RWPE1 (cell line): Measurements from ENCODE around the gene SMARCD3.

Experiments
- CTCF ChIA-PET: fragments of 350-600 bp; sonication (Branson Sonifier 250); formaldehyde crosslinking; extraction: SDS; loops from one replicate; lab custom pipeline; 2021; lab: Yijun Ruan, JAX
- POLR2A ChIA-PET: fragments of 400-600 bp; formaldehyde crosslinking; extraction: SDS; loops from one replicate; lab custom pipeline; 2020; ENCODE audit warnings: antibody characterized with exemption; ENCODE audit not compliant: low non-redundant PET; lab: Yijun Ruan, JAX
- DNase-seq: peaks from one replicate; pipeline ENCODE4 v3.0.0; 2012; ENCODE audit warnings: low spot score
- H3K27ac ChIP-seq: fragments of 450-650 bp; 2 replicates; pipeline ENCODE4 v1.5.1; 2017
- CTCF ChIP-seq: fragments of 450-650 bp; conservative IDR thresholded peaks from 2 replicates; pipeline ENCODE4 v1.5.1; 2017; ENCODE audit warnings: low read depth, mild to moderate bottlenecking

SMARCD3 gene

DNA sequence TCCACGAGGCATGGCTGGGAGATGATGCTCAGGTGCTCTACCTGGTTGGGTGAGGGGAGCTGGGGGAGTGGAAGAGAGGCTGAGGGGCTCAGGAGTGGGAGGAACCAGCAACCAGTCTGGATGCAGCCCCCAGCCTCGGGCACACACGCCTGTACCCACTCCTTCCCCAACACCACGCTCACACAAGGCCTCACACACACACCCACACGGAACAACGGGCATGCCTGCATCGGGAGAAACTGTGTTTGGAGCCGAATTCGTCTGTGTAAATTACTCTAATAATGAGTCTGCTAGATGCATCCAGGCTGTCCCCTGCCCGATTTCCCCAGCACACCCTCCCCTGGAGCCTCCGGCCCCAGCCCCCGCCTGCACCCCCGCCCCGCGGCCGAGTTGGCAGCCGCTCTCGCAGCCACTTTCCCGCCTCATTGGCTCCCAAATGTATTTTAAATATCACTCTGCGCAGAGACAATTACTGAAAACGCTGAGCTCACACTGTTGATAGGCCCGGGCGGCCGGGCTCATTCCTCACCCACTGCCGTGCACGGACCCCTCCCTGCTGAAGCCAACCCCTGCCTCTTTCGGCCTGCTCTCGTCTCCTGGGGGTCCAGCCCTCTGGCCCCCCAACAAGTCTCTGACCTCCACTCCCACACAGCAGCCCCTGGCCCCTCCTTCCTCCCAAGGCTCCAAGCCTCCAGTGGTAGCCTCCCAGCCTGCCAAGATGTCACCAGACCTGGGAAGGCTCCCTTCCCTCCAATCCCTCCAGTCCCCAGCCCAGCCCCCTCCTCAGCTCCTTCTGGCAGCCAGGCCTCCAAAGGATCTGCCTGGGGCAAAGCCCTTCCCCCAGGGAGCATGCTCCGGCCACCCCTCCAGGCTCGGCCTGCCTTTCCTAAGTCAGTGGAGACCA is 49.3 kb downstream of the SMARCD3 start:
- TF ChIP-seq CTCF = no peak
- no peak for DNase-seq
- H3K27ac ChIP-seq = no peak overlapping the region
- POLR2A ChIA-PET = no interaction called here
- CTCF ChIA-PET = no interaction called here

DNA sequence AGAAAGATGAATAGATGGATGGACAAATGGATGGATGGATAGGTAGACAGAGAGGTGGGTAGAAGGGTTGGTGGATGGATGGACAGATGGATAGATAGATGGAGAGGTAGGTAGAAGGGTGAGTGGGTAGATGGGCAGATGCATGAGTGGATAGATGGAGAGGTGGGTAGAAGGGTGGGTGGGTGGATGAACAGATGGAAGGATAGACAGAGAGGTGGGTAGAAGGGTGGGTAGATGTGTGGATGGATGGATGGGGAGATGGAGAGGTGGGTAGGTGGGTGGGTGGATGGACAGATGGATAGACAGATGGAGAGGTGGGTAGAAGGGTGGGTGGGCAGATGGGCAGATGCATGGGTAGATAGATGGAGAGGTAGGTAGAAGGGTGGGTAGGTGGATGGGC is 50.6 kb downstream of the SMARCD3 start:
- no peak overlapping the region for H3K27ac ChIP-seq
- ChIA-PET CTCF (no interaction called here), POLR2A (no interaction called here)
- TF ChIP-seq CTCF = no peak
- DNase-seq = no peak

GRCh38 chr7:151195616-151196450 is 52.7 kb downstream of the SMARCD3 start:
- ChIA-PET POLR2A (no interaction called here), CTCF (no interaction called here)
- no peak for TF ChIP-seq CTCF
- no peak overlapping the region for H3K27ac ChIP-seq
- DNase-seq = no peak

- ChIA-PET POLR2A (no interaction called here), CTCF (no interaction called here)
- no peak for DNase-seq
- TF ChIP-seq CTCF = no peak
- no peak overlapping the region for H3K27ac ChIP-seq
Measured at GRCh38 chr7:151194188-151194587, 54.3 kb downstream of the SMARCD3 start.

DNA sequence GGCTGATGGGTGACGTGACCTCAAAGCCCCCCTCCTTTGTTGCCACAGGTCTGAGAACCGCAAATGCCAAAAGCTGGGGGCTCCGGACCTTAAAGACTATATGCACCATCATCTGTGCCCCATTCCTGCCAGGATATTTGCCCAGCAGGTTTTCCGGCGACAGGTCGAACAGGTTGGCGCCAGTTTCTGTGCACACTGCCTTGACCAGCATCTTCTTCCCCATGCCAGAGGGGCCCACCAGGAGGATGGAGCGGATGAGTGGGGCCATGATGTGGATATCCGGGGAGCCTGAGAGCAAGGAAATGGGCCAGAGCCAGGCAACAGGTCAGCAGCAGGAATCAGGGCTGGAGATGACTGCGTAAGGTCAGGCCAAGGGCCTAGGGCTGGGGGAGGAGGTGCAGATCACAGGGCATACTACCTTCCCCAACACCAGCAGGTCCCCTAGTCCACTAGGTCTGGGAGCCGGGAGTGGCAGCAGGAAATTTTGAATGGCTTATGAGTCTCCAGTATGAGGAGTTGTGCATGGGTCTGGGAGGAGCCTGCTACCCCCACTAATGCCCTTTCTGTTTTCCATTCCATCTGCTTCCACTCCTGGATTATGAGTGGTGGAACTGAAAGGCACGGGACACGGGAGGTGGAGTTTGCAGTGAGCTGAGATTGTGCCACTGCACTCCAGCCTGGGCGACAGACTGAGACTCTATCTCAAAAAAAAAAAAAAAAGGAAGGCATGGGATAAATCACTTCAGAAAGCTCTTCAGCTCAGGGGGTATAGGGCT is 55.1 kb downstream of the SMARCD3 start:
- H3K27ac ChIP-seq = no peak overlapping the region
- CTCF ChIA-PET = no interaction called here
- POLR2A ChIA-PET = no interaction called here
- no peak for DNase-seq
- TF ChIP-seq CTCF = no peak

GRCh38 chr7:151192002-151192539 is 56.4 kb downstream of the SMARCD3 start:
- no peak for DNase-seq
- TF ChIP-seq CTCF = no peak
- CTCF ChIA-PET = no interaction called here
- no peak overlapping the region for H3K27ac ChIP-seq
- POLR2A ChIA-PET = no interaction called here
